Lung (tissue), 12 donors: Measurements from ENCODE around the gene SLC39A13. TPM values are rescaled to one million over a fixed set of nuclear protein-coding genes. Genes with fewer than 3 reads are reported as not detected.

Source experiments
- ATAC-seq: fragments of 200-7000 bp; cut with Tn5 transposase; one replicate; pipeline ENCODE4 v1.9.1; 2020; ENCODE audit warnings: moderate number of reproducible peaks; ENCODE audit not compliant: insufficient read depth, low FRiP score
- DNase-seq, 3 donors: peaks; one replicate each; pipeline ENCODE4 v3.0.0-alpha.2; 2013 to 2017
- H3K27ac ChIP-seq, 2 donors: one replicate each; pipeline ENCODE4 v1.5.1; 2013; ENCODE audit warnings: mild to moderate bottlenecking in 2 of 2, moderate library complexity in 2 of 2, control low read depth in 1 of 2, inconsistent platforms in 1 of 2, low read depth in 1 of 2, low read length in 1 of 2
- H3K27me3 ChIP-seq, 3 donors: one replicate each; pipeline ENCODE4 v1.5.1; 2013; ENCODE audit warnings: low read length in 2 of 3; ENCODE audit not compliant: control insufficient read depth in 3 of 3, insufficient read depth in 3 of 3
- H3K36me3 ChIP-seq, 4 donors: one replicate each; pipeline ENCODE4 v1.5.1; 2013; ENCODE audit warnings: low read length in 4 of 4, mild to moderate bottlenecking in 1 of 4, moderate library complexity in 1 of 4; ENCODE audit not compliant: control insufficient read depth in 4 of 4, insufficient read depth in 4 of 4
- H3K4me1 ChIP-seq, 5 donors: one replicate each; pipeline ENCODE4 v1.5.1; 2013; ENCODE audit warnings: low read length in 5 of 5, mild to moderate bottlenecking in 2 of 5, moderate library complexity in 1 of 5; ENCODE audit not compliant: control insufficient read depth in 5 of 5, insufficient read depth in 5 of 5
- H3K4me3 ChIP-seq: one replicate; pipeline ENCODE4 v1.5.1; 2013; ENCODE audit warnings: mild to moderate bottlenecking, control low read depth, moderate library complexity
- H3K9ac ChIP-seq, 2 donors: one replicate each; pipeline ENCODE4 v1.5.1; 2013; ENCODE audit warnings: low read length in 2 of 2, control low read depth in 1 of 2; ENCODE audit not compliant: insufficient read depth in 1 of 2
- H3K9me3 ChIP-seq, 4 donors: one replicate each; pipeline ENCODE4 v1.5.1; 2013; ENCODE audit warnings: low read length in 3 of 4, mild to moderate bottlenecking in 1 of 4, moderate library complexity in 1 of 4; ENCODE audit not compliant: control insufficient read depth in 4 of 4, insufficient read depth in 3 of 4
- CTCF ChIP-seq: IDR thresholded peaks from 2 replicates; pipeline ENCODE4 v1.5.1; 2012; ENCODE audit warnings: mild to moderate bottlenecking; ENCODE audit errors: control extremely low read depth, extremely low read depth
- WGBS, 2 donors: extraction: QIAGEN DNeasy Blood & Tissue Kit; methylation state at CpG; one replicate each; pipeline ENCODE4 v1.1.7; 2013; 5-methylcytosine and 5-hydroxymethylcytosine counted together
- polyA plus RNA-seq, 2 donors: library from polyadenylated mRNA; stranded (reverse); fragments of 200-250 nt; gene quantifications; one replicate each; pipeline ENCODE4 v1.2.1, GENCODE V29; 2013
- total RNA-seq, 2 donors: library from RNA; depleted of rRNA in 1 of 2; stranded (reverse); fragments of >200 nt in 1 of 2; gene quantifications; one replicate each; pipeline ENCODE4 v1.2.1, GENCODE V29; 2014 to 2021
- donor health status: control.
- donor health status: control.
- donor health status: Bipolar disorder and iron deficiency.
- donor health status: healthy.
- donor health status: DM: yes; HTN: yes; CAD: no.

The SLC39A13 gene
- total and polyA plus RNA-seq, 4 donors: 31.8 to 83.8 (median 74.8) TPM

- TF ChIP-seq CTCF: no peak
- H3K27me3 ChIP-seq: no peaks in the 10 kb centered on the region
- no peaks in the 10 kb centered on the region for H3K36me3 ChIP-seq
- DNase-seq: no peak
- H3K9ac ChIP-seq: no peak overlapping the region
- no peak overlapping the region for H3K4me3 ChIP-seq
- H3K4me1 ChIP-seq: peaks cover 0 to 4% (median 0%) of the 10 kb centered on the region in 5 donors
- ATAC-seq: no peak
- 80 to 96% methylated on average over 3 of the region's 3 CpGs for WGBS, 2 donors
- H3K27ac ChIP-seq: no peak overlapping the region
- no peaks in the 10 kb centered on the region for H3K9me3 ChIP-seq
These were observed 27.3 kb downstream of the SLC39A13 start for GRCh38 chr11:47435687-47436086.

- Histone ChIP-seq H3K4me3 (no peak overlapping the region), H3K9me3 (no peaks in the 10 kb centered on the region), H3K9ac (no peak overlapping the region), H3K4me1 (peaks cover 0 to 4% (median 0%) of the 10 kb centered on the region in 5 donors), H3K36me3 (no peaks in the 10 kb centered on the region), H3K27me3 (no peaks in the 10 kb centered on the region), H3K27ac (no peak overlapping the region)
- WGBS, 2 donors: 97 to 98% methylated on average over 3 of the region's 3 CpGs
- no peak for DNase-seq
- no peak for ATAC-seq
- TF ChIP-seq CTCF: no peak
These were observed 28.3 kb downstream of the SLC39A13 start for GRCh38 chr11:47436726-47437125.

- Histone ChIP-seq H3K36me3 (no peaks in the 10 kb centered on the region), H3K4me1 (peaks cover 0 to 4% (median 0%) of the 10 kb centered on the region in 5 donors), H3K9me3 (no peaks in the 10 kb centered on the region), H3K27me3 (no peaks in the 10 kb centered on the region), H3K27ac (no peak overlapping the region), H3K9ac (no peak overlapping the region), H3K4me3 (no peak overlapping the region)
- WGBS, 2 donors: 74 to 75% methylated on average over 11 of the region's 11 CpGs
- ATAC-seq: no peak
- DNase-seq: peak in 1 of 3 donors; percentile 33
- no peak for TF ChIP-seq CTCF
These were observed 28.9 kb downstream of the SLC39A13 start for GRCh38 chr11:47437218-47437745.
